PC-3 (cell line): Measurements from ENCODE around the gene MTIF3. TPM values are rescaled to one million over a fixed set of nuclear protein-coding genes. Genes with fewer than 3 reads are reported as not detected.
"Not testable (repeated sequence)": the region's sequence is repeated elsewhere in the genome, so short reads cannot be mapped to it uniquely, and the experiment has no call there.

ENCODE experiments used
- ATAC-seq: fragments of 200-7000 bp; cut with Tn5 transposase; 2 replicates; pipeline ENCODE4 v1.9.1; 2020; ENCODE audit warnings: mild to moderate bottlenecking, moderate library complexity
- BruUV-seq: library from RNA; stranded (reverse); fragments of 400-500 nt; replicated peaks from 2 replicates; lab custom pipeline; 2021; lab: Mats Ljungman, UMichigan
- CTCF ChIA-PET: fragments of 300-600 bp; sonication (Branson Sonifier 250); formaldehyde crosslinking; loops from one replicate; lab custom pipeline; 2022; ENCODE audit warnings: antibody characterized with exemption; lab: Charles Lee
- POLR2A ChIA-PET: fragments of 300-600 bp; sonication (Branson Sonifier 250); formaldehyde crosslinking; loops from one replicate; lab custom pipeline; 2022; ENCODE audit warnings: antibody characterized with exemption; ENCODE audit not compliant: unreplicated experiment; lab: Charles Lee
- DNase-seq: peaks from one replicate; pipeline ENCODE4 v3.0.0-alpha.2; 2015
- H2AFZ ChIP-seq: fragments of 300-600 bp; sonication (generic); 2 replicates; pipeline ENCODE4 v1.6.0; 2016; ENCODE audit warnings: antibody characterized with exemption, low read length
- H3F3A ChIP-seq: fragments of 300-600 bp; sonication (generic); one replicate; pipeline ENCODE4 v1.6.0; 2017; ENCODE audit warnings: antibody characterized with exemption, low read length, control low read depth, mild to moderate bottlenecking; ENCODE audit not compliant: unreplicated experiment
- H3K27ac ChIP-seq: fragments of 300-600 bp; sonication (generic); 2 replicates; pipeline ENCODE4 v1.5.1; 2016; ENCODE audit warnings: mild to moderate bottlenecking, low read length
- H3K27me3 ChIP-seq: fragments of 300-600 bp; sonication (generic); 2 replicates; pipeline ENCODE4 v1.6.1; 2016; ENCODE audit warnings: low read length, mixed read lengths
- H3K36me3 ChIP-seq: fragments of 300-600 bp; sonication (generic); 2 replicates; pipeline ENCODE4 v1.6.1; 2016; ENCODE audit warnings: low read depth, mixed run types, low read length, mixed read lengths
- H3K4me1 ChIP-seq: fragments of 300-600 bp; sonication (generic); 2 replicates; pipeline ENCODE4 v1.5.1; 2016; ENCODE audit warnings: low read length; ENCODE audit not compliant: insufficient read depth
- H3K4me2 ChIP-seq: fragments of 300-600 bp; sonication (generic); 2 replicates; pipeline ENCODE4 v1.6.0; 2016; ENCODE audit warnings: low read length
- H3K4me3 ChIP-seq: fragments of 300-600 bp; sonication (generic); 2 replicates; pipeline ENCODE4 v1.5.1; 2016; ENCODE audit warnings: mild to moderate bottlenecking, low read length, mixed read lengths
- H3K79me2 ChIP-seq: fragments of 300-600 bp; sonication (generic); 2 replicates; pipeline ENCODE4 v1.6.1; 2017; ENCODE audit warnings: low read length, mixed read lengths
- H3K9ac ChIP-seq: fragments of 300-600 bp; sonication (generic); 2 replicates; pipeline ENCODE4 v1.6.0; 2016; ENCODE audit warnings: mild to moderate bottlenecking, low read length
- H3K9me2 ChIP-seq: fragments of 300-600 bp; sonication (generic); replicated peaks from 2 replicates; pipeline ENCODE4 v1.6.1; 2016; ENCODE audit warnings: mixed run types, low read length, mixed read lengths
- H3K9me3 ChIP-seq: fragments of 300-600 bp; sonication (generic); 2 replicates; pipeline ENCODE4 v1.6.1; 2016; ENCODE audit warnings: low read length, mixed read lengths
- H4K20me1 ChIP-seq: fragments of 300-600 bp; sonication (generic); 2 replicates; pipeline ENCODE4 v1.6.1; 2016; ENCODE audit warnings: low read length, mixed read lengths
- CTCF ChIP-seq: fragments of 300-600 bp; sonication (generic); conservative IDR thresholded peaks from 2 replicates; pipeline ENCODE4 v1.5.1; 2017; ENCODE audit warnings: antibody characterized with exemption, low read depth, mild to moderate bottlenecking, low read length
- EZH2 ChIP-seq: fragments of 300-600 bp; sonication (generic); IDR thresholded peaks from one replicate; pipeline ENCODE4 v1.6.1; 2017; ENCODE audit warnings: antibody characterized with exemption, mild to moderate bottlenecking, low read length; ENCODE audit not compliant: unreplicated experiment
- EZH2phosphoT487 ChIP-seq: fragments of 300-600 bp; sonication (generic); IDR thresholded peaks from 2 replicates; pipeline ENCODE4 v1.6.1; 2018; ENCODE audit warnings: mild to moderate bottlenecking, antibody characterized with exemption, low read length, borderline replicate concordance
- intact Hi-C: fragments of 100-400 bp; cut with micrococcal nuclease; formaldehyde crosslinking; loops from 2 replicates; pipeline ENCODE4 v1.9.0; 2023
- total RNA-seq: library from RNA; depleted of rRNA; stranded (reverse); fragments of >200 nt; gene quantifications from 2 replicates; pipeline ENCODE4 v1.2.3, GENCODE V29; 2014

MTIF3 gene
- total RNA-seq, 1 experiment from 2014 or later = 43.9 TPM

- CTCF ChIA-PET = no interaction called here
- ATAC-seq = peak; percentile 62
These were observed 47.1 kb downstream of the MTIF3 start for GRCh38 chr13:27403203-27403678.

GRCh38 chr13:27401210-27401609 is 49.2 kb downstream of the MTIF3 start:
- H2AFZ ChIP-seq = peak overlapping the region; percentile 41; the same call in 1 of the 2 replicates
- H3K79me2 ChIP-seq = no peaks in the 10 kb centered on the region
- peaks cover 23% of the 10 kb centered on the region for H3K4me1 ChIP-seq
- BruUV-seq = no TSS peak
- ChIA-PET CTCF (interaction anchor here (0.8 kb wide), 1 partner anchor 12 kb away, joined by 3 read pairs; no protein-coding TSS in a partner anchor), POLR2A (interaction anchor here (0.5 kb wide), 2 partner anchors 24 to 467 kb away, joined by 3 to 4 read pairs; no protein-coding TSS in a partner anchor)
- H4K20me1 ChIP-seq = no peaks in the 10 kb centered on the region
- TF ChIP-seq CTCF (no peak), EZH2 (no peak), EZH2phosphoT487 (no peak)
- H3K36me3 ChIP-seq = no peaks in the 10 kb centered on the region
- no peak overlapping the region for H3K9ac ChIP-seq
- no peaks in the 10 kb centered on the region for H3K9me3 ChIP-seq
- no peaks in the 10 kb centered on the region for H3F3A ChIP-seq
- no peaks in the 10 kb centered on the region for H3K9me2 ChIP-seq
- no peak overlapping the region for H3K4me3 ChIP-seq
- intact Hi-C loops = no loop called here
- H3K4me2 ChIP-seq = peak overlapping the region; percentile 54
- H3K27ac ChIP-seq = peak overlapping the region; percentile 33
- ATAC-seq = peak; percentile 87
- no peaks in the 10 kb centered on the region for H3K27me3 ChIP-seq
- peak; percentile 68 for DNase-seq

More at GRCh38 chr13:27403203-27403678, 47.1 kb downstream of the MTIF3 start:
- no peaks in the 10 kb centered on the region for H3F3A ChIP-seq
- no peaks in the 10 kb centered on the region for H3K9me3 ChIP-seq
- peak overlapping the region; percentile 16; the same call in 1 of the 2 replicates for H3K4me2 ChIP-seq
- H3K79me2 ChIP-seq = no peaks in the 10 kb centered on the region
- H3K36me3 ChIP-seq = no peaks in the 10 kb centered on the region
- no peaks in the 10 kb centered on the region for H3K27me3 ChIP-seq
- peaks cover 23% of the 10 kb centered on the region for H3K4me1 ChIP-seq
- H3K4me3 ChIP-seq = no peak overlapping the region
- H4K20me1 ChIP-seq = no peaks in the 10 kb centered on the region
- TF ChIP-seq CTCF (no peak), EZH2phosphoT487 (no peak), EZH2 (no peak)
- peak overlapping the region; percentile 2; the same call in 1 of the 2 replicates for H3K27ac ChIP-seq
- peak; percentile 46 for DNase-seq
- no peak overlapping the region for H3K9ac ChIP-seq
- H2AFZ ChIP-seq = peak overlapping the region; percentile 11; the same call in 1 of the 2 replicates
- BruUV-seq = no TSS peak
- POLR2A ChIA-PET = no interaction called here
- intact Hi-C loops = no loop called here
- no peaks in the 10 kb centered on the region for H3K9me2 ChIP-seq

- CTCF ChIA-PET, H3F3A ChIP-seq, H3K4me3 ChIP-seq, H3K79me2 ChIP-seq, H3K27me3 ChIP-seq, H3K36me3 ChIP-seq, DNase-seq, H3K27ac ChIP-seq, H3K9ac ChIP-seq, H3K4me2 ChIP-seq, intact Hi-C loops, H4K20me1 ChIP-seq, H3K9me3 ChIP-seq, H2AFZ ChIP-seq, BruUV-seq, ATAC-seq, H3K9me2 ChIP-seq: not testable (repeated sequence)
- POLR2A ChIA-PET = interaction anchor here (0.5 kb wide), 1 partner anchor 23 kb away, joined by 4 read pairs; no protein-coding TSS in a partner anchor
- H3K4me1 ChIP-seq = peaks cover 23% of the 10 kb centered on the region
These were observed 50.0 kb downstream of the MTIF3 start for GRCh38 chr13:27400405-27400804.
